B cell (primary cell): Measurements from ENCODE around the gene FBH1. TPM values are rescaled to one million over a fixed set of nuclear protein-coding genes. Genes with fewer than 3 reads are reported as not detected.

ENCODE experiments used
- ATAC-seq: fragments of 200-7000 bp; cut with Tn5 transposase; one replicate; pipeline ENCODE4 v1.10.0; 2021; ENCODE audit warnings: low read depth, mild to moderate bottlenecking, moderate number of reproducible peaks, moderate library complexity
- CTCF ChIA-PET: fragments of 350-600 bp; sonication (Branson Sonifier 250); formaldehyde crosslinking; loops from one replicate; lab custom pipeline; 2021; ENCODE audit warnings: antibody characterized with exemption, inconsistent platforms; lab: Charles Lee
- POLR2A ChIA-PET: fragments of 350-600 bp; sonication (Branson Sonifier 250); formaldehyde crosslinking; loops from one replicate; lab custom pipeline; 2021; ENCODE audit warnings: antibody characterized with exemption; lab: Charles Lee
- DNase-seq: peaks from one replicate; pipeline ENCODE4 v3.0.0; 2013
- H2AFZ ChIP-seq: 2 replicates; pipeline ENCODE4 v1.6.1; 2012; ENCODE audit warnings: mild to moderate bottlenecking, low read depth, low read length; ENCODE audit not compliant: insufficient read depth, poor library complexity, severe bottlenecking
- H3K27ac ChIP-seq, 2 donors: 1 replicate in 1 of 2; 2 replicates in 1 of 2; pipeline ENCODE4 v1.5.1; 2012 to 2013; ENCODE audit warnings: low read length in 2 of 2, mild to moderate bottlenecking in 2 of 2, moderate library complexity in 1 of 2
- H3K27me3 ChIP-seq, 4 experiments: fragments of 200-600 bp in 1 of 4; sonication (generic) in 1 of 4; replicated peaks in 1 of 4; 1 replicate in 2 of 4; 2 replicates in 2 of 4; pipeline versions ENCODE4 v1.6.1 to v1.7.0; 2013 to 2016; ENCODE audit warnings: low read length in 3 of 4, mild to moderate bottlenecking in 2 of 4, mixed read lengths in 1 of 4, moderate library complexity in 1 of 4; ENCODE audit not compliant: insufficient read depth in 4 of 4, control insufficient read depth in 3 of 4; ENCODE audit errors: control extremely low read depth in 1 of 4
- H3K36me3 ChIP-seq, 2 experiments: replicated peaks in 1 of 2; 1 replicate in 1 of 2; 2 replicates in 1 of 2; pipeline versions ENCODE4 v1.6.1 to v1.7.1; 2013; ENCODE audit warnings: low read length in 1 of 2; ENCODE audit not compliant: insufficient read depth in 2 of 2, control insufficient read depth in 1 of 2; ENCODE audit errors: control extremely low read depth in 1 of 2, extremely low read depth in 1 of 2
- H3K4me1 ChIP-seq, 2 donors: fragments of 200-600 bp in 1 of 2; sonication (generic) in 1 of 2; 1 replicate in 1 of 2; 2 replicates in 1 of 2; pipeline versions ENCODE4 v1.5.1 to v1.6.1; 2013 to 2017; ENCODE audit warnings: low read length in 2 of 2; ENCODE audit not compliant: control insufficient read depth in 2 of 2, insufficient read depth in 2 of 2
- H3K4me2 ChIP-seq: replicated peaks from 2 replicates; pipeline ENCODE3; 2012; ENCODE audit warnings: mild to moderate bottlenecking, low read depth, low read length; ENCODE audit not compliant: poor library complexity, severe bottlenecking
- H3K4me3 ChIP-seq, 5 experiments: fragments of 200-600 bp in 1 of 5; sonication (generic) in 1 of 5; 1 replicate in 3 of 5; 2 replicates in 2 of 5; pipeline versions ENCODE4 v1.5.1 to v1.7.0; 2011 to 2016; ENCODE audit warnings: low read length in 4 of 5, mild to moderate bottlenecking in 4 of 5, low read depth in 2 of 5, control low read depth in 1 of 5, moderate library complexity in 1 of 5; ENCODE audit not compliant: insufficient read depth in 1 of 5; ENCODE audit errors: control extremely low read depth in 1 of 5, extremely low read depth in 1 of 5
- H3K79me2 ChIP-seq: fragments of 200-600 bp; sonication (generic); one replicate; pipeline ENCODE4 v1.6.0; 2016; ENCODE audit warnings: low read length; ENCODE audit not compliant: control insufficient read depth, insufficient read depth
- H3K9ac ChIP-seq: fragments of 200-600 bp; sonication (generic); 2 replicates; pipeline ENCODE4 v1.6.1; 2017; ENCODE audit warnings: mild to moderate bottlenecking, low read length, moderate library complexity
- H3K9me3 ChIP-seq, 3 donors: one replicate each; pipeline versions ENCODE4 v1.6.1 to v1.7.1; 2013; ENCODE audit warnings: low read length in 2 of 3; ENCODE audit not compliant: control insufficient read depth in 2 of 3, insufficient read depth in 1 of 3; ENCODE audit errors: control extremely low read depth in 1 of 3
- H4K20me1 ChIP-seq: 2 replicates; pipeline ENCODE4 v1.6.0; 2012; ENCODE audit warnings: mild to moderate bottlenecking, low read length; ENCODE audit not compliant: insufficient read depth, control insufficient read depth, poor library complexity, severe bottlenecking
- H3K27ac Mint-ChIP-seq: one replicate; pipeline ENCODE4 v1.8.0; 2021; ENCODE audit warnings: mixed read lengths
- H3K27me3 Mint-ChIP-seq: one replicate; pipeline ENCODE4 v1.8.0; 2021; ENCODE audit warnings: mixed read lengths
- H3K4me1 Mint-ChIP-seq: one replicate; pipeline ENCODE4 v1.8.0; 2021; ENCODE audit warnings: mixed read lengths
- H3K4me3 Mint-ChIP-seq: one replicate; pipeline ENCODE4 v1.8.0; 2021; ENCODE audit warnings: mixed read lengths
- H3K9me3 Mint-ChIP-seq: one replicate; pipeline ENCODE4 v1.8.0; 2022; ENCODE audit warnings: mixed read lengths; ENCODE audit not compliant: insufficient read depth
- CTCF ChIP-seq: fragments of 200-600 bp; IDR thresholded peaks from one replicate; pipeline ENCODE4 v1.8.0; 2022; ENCODE audit warnings: antibody characterized with exemption, mild to moderate bottlenecking
- EZH2 ChIP-seq: IDR thresholded peaks from 2 replicates; pipeline ENCODE4 v1.6.1; 2012; ENCODE audit warnings: borderline replicate concordance, low read depth, mild to moderate bottlenecking, moderate library complexity, low read length; ENCODE audit not compliant: insufficient read depth, poor library complexity, severe bottlenecking
- WGBS: methylation state at CpG from one replicate; pipeline ENCODE4 v1.1.5; 2013; ENCODE audit warnings: missing lambda C conversion rate; ENCODE audit not compliant: insufficient coverage; 5-methylcytosine and 5-hydroxymethylcytosine counted together
- intact Hi-C: fragments of 100-400 bp; cut with micrococcal nuclease; formaldehyde crosslinking; loops from one replicate; pipeline ENCODE4 v1.10.0; 2022
- polyA plus RNA-seq: library from polyadenylated mRNA; depleted of rRNA; stranded (reverse); fragments of >200 nt; gene quantifications from 2 replicates; pipeline ENCODE4 v1.2.3, GENCODE V29; 2012
- total RNA-seq, 2 donors: library from RNA; stranded (reverse); fragments of 120-200 nt in 1 of 2; gene quantifications; 1 replicate in 1 of 2; 2 replicates in 1 of 2; pipeline versions ENCODE4 v1.2.3 to v1.2.4, GENCODE V29; 2013 to 2022

FBH1 gene
- total and polyA plus RNA-seq, 2 donors (not counting 1 experiment from before 2014, with no cell fraction given) = 86.4 to 129 TPM

DNA sequence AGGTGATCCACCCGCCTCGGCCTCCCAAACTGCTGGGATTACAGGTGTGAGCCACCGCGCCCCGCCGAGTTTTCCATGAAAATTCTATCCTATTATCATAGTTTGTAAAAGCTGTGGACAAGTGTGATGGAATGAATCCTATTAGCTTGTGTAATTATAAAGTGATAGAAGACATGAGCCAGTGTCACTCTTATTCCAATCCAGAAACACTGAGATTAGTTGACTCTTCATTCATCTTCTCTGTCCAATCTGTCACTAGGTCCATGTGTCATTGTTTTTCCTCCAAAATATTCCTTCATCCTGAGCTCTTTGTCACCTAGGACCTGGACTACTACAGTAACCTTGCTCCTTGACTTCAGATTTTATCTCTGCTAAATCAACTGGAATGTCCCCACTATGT, 13.5 kb downstream of the FBH1 start:
- peaks cover 0 to 1% (median 0%) of the 10 kb centered on the region in 3 donors for H3K9me3 ChIP-seq
- ChIA-PET POLR2A (no interaction called here), CTCF (interaction anchor here (1.1 kb wide), 1 partner anchor 248 kb away, joined by 3 read pairs; no protein-coding TSS in a partner anchor)
- peaks cover 5 to 7% of the 10 kb centered on the region in 2 donors for H3K4me1 ChIP-seq
- no peaks in the 10 kb centered on the region for H3K27me3 ChIP-seq
- H3K27ac Mint-ChIP-seq = peak overlapping the region; percentile 46
- H3K4me3 Mint-ChIP-seq = no peak overlapping the region
- no peak for DNase-seq
- no peak overlapping the region for H2AFZ ChIP-seq
- no peaks in the 10 kb centered on the region for H3K9me3 Mint-ChIP-seq
- H3K4me2 ChIP-seq = no peak overlapping the region
- peaks cover 17% of the 10 kb centered on the region for H3K4me1 Mint-ChIP-seq
- peaks cover 4% of the 10 kb centered on the region for H4K20me1 ChIP-seq
- H3K27me3 Mint-ChIP-seq = no peaks in the 10 kb centered on the region
- H3K79me2 ChIP-seq = peaks cover 90% of the 10 kb centered on the region
- no peak for ATAC-seq
- TF ChIP-seq EZH2 (no peak), CTCF (no peak)
- no peak overlapping the region for H3K9ac ChIP-seq
- peaks cover 3 to 18% of the 10 kb centered on the region in 2 experiments for H3K36me3 ChIP-seq
- no peak overlapping the region for H3K27ac ChIP-seq
- no CpG with 5 or more reads among the region's 6 CpGs for WGBS
- intact Hi-C loops = no loop called here
- no peak overlapping the region for H3K4me3 ChIP-seq

GRCh38 chr10:5904227-5904626, 14.2 kb downstream of the FBH1 start:
- Histone ChIP-seq H3K36me3 (peaks cover 7 to 25% of the 10 kb centered on the region in 2 experiments), H3K27ac (no peak overlapping the region), H4K20me1 (peaks cover 4% of the 10 kb centered on the region), H3K4me1 (peaks cover 5 to 7% of the 10 kb centered on the region in 2 donors), H2AFZ (no peak overlapping the region), H3K27me3 (no peaks in the 10 kb centered on the region), H3K9ac (no peak overlapping the region), H3K9me3 (no peaks in the 10 kb centered on the region), H3K79me2 (peaks cover 84% of the 10 kb centered on the region), H3K4me3 (no peak overlapping the region), H3K4me2 (no peak overlapping the region)
- Mint-ChIP-seq H3K4me3 (no peak overlapping the region), H3K27me3 (no peaks in the 10 kb centered on the region), H3K27ac (no peak overlapping the region), H3K4me1 (peaks cover 17% of the 10 kb centered on the region), H3K9me3 (no peaks in the 10 kb centered on the region)
- no CpG with 5 or more reads among the region's 4 CpGs for whole genome bisulfite sequencing
- ATAC-seq = no peak
- TF ChIP-seq CTCF = no peak
- intact Hi-C loops = no loop called here
- DNase-seq = no peak
- ChIA-PET POLR2A (no interaction called here), CTCF (no interaction called here)
